HFFc6 (cell line): ENCODE measurements around the gene NAGA. TPM values are rescaled to one million over a fixed set of nuclear protein-coding genes. Genes with fewer than 3 reads are reported as not detected.
"Not testable (repeated sequence)": the region's sequence is repeated elsewhere in the genome, so short reads cannot be mapped to it uniquely, and the experiment has no call there.

Experiments
- DNase-seq: peaks from one replicate; pipeline ENCODE4 v3.0.0-alpha.2; 2018
- H3K27ac Mint-ChIP-seq: 2 replicates; pipeline ENCODE4 v1.8.0; 2020; ENCODE audit warnings: mild to moderate bottlenecking, mixed read lengths
- H3K27me3 Mint-ChIP-seq: 2 replicates; pipeline ENCODE4 v1.8.0; 2021; ENCODE audit warnings: mild to moderate bottlenecking, moderate library complexity, mixed read lengths; ENCODE audit not compliant: insufficient read depth
- H3K36me3 Mint-ChIP-seq: 2 replicates; pipeline ENCODE4 v1.8.0; 2021; ENCODE audit warnings: low read depth, mixed read lengths
- H3K4me1 Mint-ChIP-seq: 2 replicates; pipeline ENCODE4 v1.8.0; 2020; ENCODE audit warnings: low read depth, mixed read lengths
- H3K4me3 Mint-ChIP-seq: 2 replicates; pipeline ENCODE4 v1.8.0; 2020; ENCODE audit warnings: mild to moderate bottlenecking, moderate library complexity, mixed read lengths
- H3K9me3 Mint-ChIP-seq: 2 replicates; pipeline ENCODE4 v1.8.0; 2020; ENCODE audit warnings: mild to moderate bottlenecking, mixed read lengths
- CTCF ChIP-seq: fragments of 200-600 bp; sonication (generic); IDR thresholded peaks from 2 replicates; pipeline ENCODE4 v1.5.0; 2021; ENCODE audit warnings: antibody characterized with exemption, mild to moderate bottlenecking
- total RNA-seq, 6 experiments: library from RNA; stranded (reverse); fragmentation: NEBNext Ultra II Directional; extraction: Animal tissue kit (Norgen Biotek cat#: 25700); gene quantifications; 2 replicates in 1 of 6; 3 replicates in 5 of 6; pipeline ENCODE4 v1.2.3, GENCODE V29; 2021

Gene NAGA
- total RNA-seq, 6 experiments from 2014 or later, result 19.5 to 24.4 (median 21.7) TPM

- Mint-ChIP-seq H3K4me1 (no peaks in the 10 kb centered on the region), H3K9me3 (peaks cover 12% of the 10 kb centered on the region), H3K27me3 (peaks cover 4% of the 10 kb centered on the region; the same call in 1 of the 2 replicates), H3K4me3 (no peak overlapping the region), H3K27ac (no peak overlapping the region), H3K36me3 (peaks cover 13% of the 10 kb centered on the region; the same call in 1 of the 2 replicates)
- DNase-seq, result no peak
- TF ChIP-seq CTCF, result no peak
Measured at GRCh38 chr22:42108848-42109247, 38.2 kb upstream of the NAGA start.

- not testable (repeated sequence) for H3K4me1 Mint-ChIP-seq, DNase-seq, H3K4me3 Mint-ChIP-seq, H3K27me3 Mint-ChIP-seq, H3K27ac Mint-ChIP-seq
- Mint-ChIP-seq H3K36me3 (peaks cover 30% of the 10 kb centered on the region; the same call in 1 of the 2 replicates), H3K9me3 (peaks cover 46% of the 10 kb centered on the region)
Measured at GRCh38 chr22:42104332-42104860, 33.8 kb upstream of the NAGA start.

- Mint-ChIP-seq H3K4me3 (no peak overlapping the region), H3K4me1 (no peaks in the 10 kb centered on the region)
Measured at GRCh38 chr22:42101199-42101598, 30.6 kb upstream of the NAGA start.

GRCh38 chr22:42091455-42091782 lies 20.8 kb upstream of the NAGA start:
- peak overlapping the region; percentile 98 for H3K4me3 Mint-ChIP-seq
- H3K9me3 Mint-ChIP-seq, result peaks cover 8% of the 10 kb centered on the region
- no peak for DNase-seq

More at GRCh38 chr22:42101199-42101598, 30.6 kb upstream of the NAGA start:
- Mint-ChIP-seq H3K27ac (no peak overlapping the region), H3K9me3 (peaks cover 46% of the 10 kb centered on the region), H3K36me3 (peaks cover 32% of the 10 kb centered on the region; the same call in 1 of the 2 replicates), H3K27me3 (peaks cover 1% of the 10 kb centered on the region)
- DNase-seq, result no peak
- TF ChIP-seq CTCF, result no peak

GRCh38 chr22:42090596-42091454 lies 20.2 kb upstream of the NAGA start, which contains the start of gene NDUFA6:
Gene NDUFA6, minus strand, starts transcription at chr22:42090772. Its CDS starts 28 bp downstream, at chr22:42090744.
- peak; percentile 99 for DNase-seq

More at GRCh38 chr22:42091455-42091782, 20.8 kb upstream of the NAGA start:
- Mint-ChIP-seq H3K27me3 (peaks cover 3% of the 10 kb centered on the region; the same call in 1 of the 2 replicates), H3K4me1 (peaks cover 21% of the 10 kb centered on the region), H3K36me3 (peaks cover 21% of the 10 kb centered on the region), H3K27ac (peak overlapping the region; percentile 98)
- TF ChIP-seq CTCF, result no peak

More at GRCh38 chr22:42090596-42091454, 20.2 kb upstream of the NAGA start, which contains the start of gene NDUFA6:
- Mint-ChIP-seq H3K4me1 (peaks cover 21% of the 10 kb centered on the region), H3K4me3 (peak within 1 kb of the TSS; percentile 98), H3K27ac (peak within 1 kb of the TSS; percentile 98), H3K9me3 (peaks cover 8% of the 10 kb centered on the region), H3K27me3 (peaks cover 3% of the 10 kb centered on the region; the same call in 1 of the 2 replicates), H3K36me3 (peaks cover 27% of the 10 kb centered on the region)
- peak; percentile 94 for TF ChIP-seq CTCF
